Umbilical cord (tissue), 2 donors: ENCODE measurements around the gene COLEC11. TPM values are rescaled to one million over a fixed set of nuclear protein-coding genes. Genes with fewer than 3 reads are reported as not detected.
"Not testable (repeated sequence)": the region's sequence is repeated elsewhere in the genome, so short reads cannot be mapped to it uniquely, and the experiment has no call there.

Experiments used
- DNase-seq: peaks from one replicate; pipeline ENCODE4 v3.0.0-alpha.2; 2015; ENCODE audit warnings: low spot score
- total RNA-seq: library from RNA; depleted of rRNA; stranded (reverse); fragments of >200 nt; gene quantifications from one replicate; pipeline ENCODE4 v1.2.3, GENCODE V29; 2014; ENCODE audit warnings: low replicate concordance; ENCODE audit not compliant: insufficient read depth

Gene COLEC11
- total RNA-seq, 1 donor from 2014 or later = not detected

DNA sequence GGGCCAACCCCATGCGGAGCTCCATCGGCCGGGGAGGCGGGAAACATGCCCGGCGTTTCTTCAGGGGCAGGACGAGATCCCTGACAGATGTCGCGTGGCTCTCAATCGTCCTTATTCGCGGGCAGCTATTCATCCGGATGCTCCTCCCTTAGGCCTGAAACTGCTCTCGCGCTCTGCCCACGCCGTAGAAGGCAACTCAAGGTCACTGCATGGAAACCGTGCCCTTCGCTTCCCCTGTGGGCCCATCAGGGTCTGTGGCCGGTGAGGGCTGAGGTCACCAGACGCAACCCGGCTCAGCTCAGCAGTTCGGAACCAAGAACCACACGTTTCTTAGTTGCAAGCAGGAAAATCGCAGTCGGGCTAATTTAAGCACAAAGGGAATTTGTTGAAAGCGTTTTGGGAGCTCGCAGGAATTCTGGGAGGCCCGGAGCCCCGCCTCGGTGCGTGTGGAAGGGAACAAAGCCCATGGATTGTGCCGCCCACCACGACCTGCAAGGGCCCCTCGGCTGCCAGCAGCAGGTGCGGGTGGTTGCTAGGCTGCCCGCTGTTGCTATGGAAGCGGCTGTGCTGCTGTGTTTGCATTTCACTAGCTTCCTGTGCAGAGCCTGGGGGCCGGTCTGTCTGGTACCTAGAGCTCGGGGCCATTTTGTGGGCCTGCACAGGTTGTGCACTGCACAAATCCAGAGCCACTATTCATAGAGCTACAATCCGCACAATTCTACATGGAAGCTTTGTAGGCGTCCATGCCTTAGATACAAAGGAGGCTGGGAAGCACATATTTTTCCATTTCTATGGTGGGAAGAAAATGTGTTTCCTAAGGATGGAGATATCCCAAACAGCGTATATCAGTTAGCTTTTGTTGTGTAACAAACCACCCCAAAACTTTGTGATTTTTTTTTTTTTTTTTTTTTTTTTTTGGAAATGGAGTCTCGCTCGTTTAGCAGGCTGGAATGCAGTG, 57.1 kb downstream of the COLEC11 start:
- peak; percentile 54 for DNase-seq

DNA sequence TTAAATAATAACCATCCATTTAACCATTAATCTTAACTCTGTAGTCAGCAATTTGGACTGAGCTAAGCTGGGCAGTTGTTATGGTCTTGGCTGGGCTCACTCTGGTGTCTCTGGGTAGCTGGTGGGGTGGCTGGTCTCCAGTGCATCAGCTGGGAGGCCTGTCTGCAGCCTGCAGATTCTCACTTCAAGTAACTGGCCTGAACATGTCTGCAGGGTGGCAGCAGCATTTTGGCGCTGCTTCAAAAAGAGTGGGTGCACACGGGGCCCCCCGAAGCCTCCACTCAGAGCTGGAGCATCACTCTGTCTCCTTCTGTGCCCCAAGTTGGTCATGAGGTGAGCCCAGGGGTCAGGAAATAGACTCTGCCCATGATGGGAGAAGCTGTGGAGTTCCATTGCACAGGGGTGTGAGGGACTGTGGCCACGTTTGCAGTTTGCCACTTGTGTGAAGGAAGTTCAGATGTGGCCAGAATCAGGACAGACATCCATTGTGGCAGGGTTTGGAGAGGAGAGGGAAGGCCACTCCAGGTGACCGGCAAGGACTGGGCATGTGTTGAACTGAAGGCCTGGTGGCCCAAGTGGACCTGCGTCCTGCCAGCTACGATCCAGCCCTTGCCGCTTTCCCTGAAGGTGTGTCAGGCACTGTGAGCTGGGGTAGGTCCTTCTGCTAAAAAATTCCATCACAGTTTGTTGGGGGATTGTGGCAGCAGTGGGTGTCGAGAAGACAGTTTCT, 58.1 kb downstream of the COLEC11 start:
- DNase-seq = no peak

DNA sequence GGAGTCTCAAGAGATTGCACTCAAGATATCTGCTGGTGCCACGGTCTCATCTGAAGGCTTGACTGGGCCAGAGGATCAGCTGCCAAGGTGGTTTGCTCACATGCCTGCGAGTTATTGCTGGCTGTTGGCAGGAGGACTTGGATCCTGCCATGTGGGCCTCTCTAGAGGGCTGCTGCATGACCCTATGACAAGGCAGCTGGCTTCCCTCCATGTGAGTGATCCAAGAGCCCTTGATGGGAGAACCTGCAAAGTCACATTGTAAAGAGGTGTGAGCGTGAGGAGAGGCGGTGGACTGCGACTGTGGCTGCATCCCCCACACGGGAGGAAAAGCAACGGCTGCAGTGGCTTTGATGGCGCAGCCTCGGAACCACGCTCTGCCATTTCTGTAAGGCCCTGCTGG, 59.1 kb downstream of the COLEC11 start:
- DNase-seq = no peak

DNA sequence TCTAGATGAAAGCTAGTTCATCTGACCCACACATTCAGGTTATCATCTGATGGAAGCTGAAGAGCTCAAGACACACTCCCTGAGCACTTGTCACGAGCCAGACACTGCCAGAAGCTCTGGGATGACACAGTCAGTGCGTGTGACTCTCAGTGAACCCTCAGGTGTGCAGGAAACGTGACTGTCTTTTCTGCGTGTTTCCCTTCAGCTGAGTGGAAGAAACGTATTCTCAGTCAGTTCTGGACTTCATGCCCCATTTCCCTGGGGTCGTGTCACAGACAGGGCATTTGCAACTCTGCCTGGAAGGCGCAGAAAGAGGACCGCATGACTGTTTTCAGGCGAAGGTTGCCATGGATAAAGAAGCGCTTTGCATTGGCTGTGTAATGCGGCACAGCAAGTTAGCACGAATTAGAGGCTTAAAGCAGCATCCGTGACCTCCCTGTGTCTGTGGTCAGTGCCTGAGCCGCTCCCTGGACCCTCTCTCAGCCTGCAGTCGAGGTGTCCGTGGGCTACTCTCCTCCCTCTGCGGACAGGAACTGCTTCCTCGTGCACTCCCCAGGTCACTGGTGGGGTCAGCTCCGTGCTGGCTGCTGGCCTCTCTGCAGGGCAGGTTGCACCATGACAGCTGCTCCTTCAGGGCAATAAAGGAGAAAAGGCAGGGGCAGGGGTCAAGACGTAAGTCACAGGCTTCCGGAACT, 59.8 kb downstream of the COLEC11 start:
- DNase-seq = no peak

DNA sequence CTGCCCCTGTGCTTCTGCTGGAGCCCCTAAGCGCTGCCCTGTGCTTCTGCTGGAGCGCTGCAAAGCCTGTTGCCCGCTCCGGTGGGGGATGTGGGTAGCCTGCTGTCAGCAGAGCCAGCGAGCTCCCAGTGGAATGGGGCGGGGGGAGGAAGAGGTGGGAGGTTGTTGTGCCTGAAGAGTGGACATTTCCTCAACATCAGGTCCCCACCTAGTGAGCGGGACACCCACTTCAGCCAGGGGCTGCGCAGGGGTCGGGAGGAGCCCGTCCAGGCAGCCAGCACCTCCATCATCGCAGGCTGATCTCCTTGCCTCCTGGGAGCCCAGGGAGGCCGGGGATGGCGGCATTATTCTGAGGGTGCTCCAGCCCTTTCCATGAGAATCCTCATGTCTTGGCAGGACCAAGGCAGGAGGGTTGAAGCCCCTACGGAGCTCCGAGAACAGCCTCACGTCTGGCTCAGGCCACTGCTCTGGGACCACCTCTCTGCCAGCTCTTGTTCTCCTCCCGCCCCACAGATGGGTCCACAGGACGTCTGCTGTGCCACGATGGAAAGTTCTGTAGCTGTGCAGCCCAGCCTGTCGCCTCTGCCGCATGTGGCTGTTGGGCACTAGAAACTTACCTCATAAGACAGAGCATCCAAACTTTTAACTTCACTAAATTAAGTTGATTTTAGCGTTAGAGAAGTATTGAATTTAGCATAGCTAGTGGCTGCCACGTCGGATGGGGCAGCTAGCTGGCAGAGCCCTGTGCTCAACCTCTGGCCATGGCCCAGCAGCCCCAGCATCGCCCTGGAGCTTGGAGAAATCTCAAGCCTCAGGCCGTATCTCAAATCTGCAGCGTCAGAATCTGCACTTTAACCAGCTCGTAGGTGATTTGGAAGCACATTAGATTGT, 61.2 kb downstream of the COLEC11 start:
- DNase-seq = no peak

DNA sequence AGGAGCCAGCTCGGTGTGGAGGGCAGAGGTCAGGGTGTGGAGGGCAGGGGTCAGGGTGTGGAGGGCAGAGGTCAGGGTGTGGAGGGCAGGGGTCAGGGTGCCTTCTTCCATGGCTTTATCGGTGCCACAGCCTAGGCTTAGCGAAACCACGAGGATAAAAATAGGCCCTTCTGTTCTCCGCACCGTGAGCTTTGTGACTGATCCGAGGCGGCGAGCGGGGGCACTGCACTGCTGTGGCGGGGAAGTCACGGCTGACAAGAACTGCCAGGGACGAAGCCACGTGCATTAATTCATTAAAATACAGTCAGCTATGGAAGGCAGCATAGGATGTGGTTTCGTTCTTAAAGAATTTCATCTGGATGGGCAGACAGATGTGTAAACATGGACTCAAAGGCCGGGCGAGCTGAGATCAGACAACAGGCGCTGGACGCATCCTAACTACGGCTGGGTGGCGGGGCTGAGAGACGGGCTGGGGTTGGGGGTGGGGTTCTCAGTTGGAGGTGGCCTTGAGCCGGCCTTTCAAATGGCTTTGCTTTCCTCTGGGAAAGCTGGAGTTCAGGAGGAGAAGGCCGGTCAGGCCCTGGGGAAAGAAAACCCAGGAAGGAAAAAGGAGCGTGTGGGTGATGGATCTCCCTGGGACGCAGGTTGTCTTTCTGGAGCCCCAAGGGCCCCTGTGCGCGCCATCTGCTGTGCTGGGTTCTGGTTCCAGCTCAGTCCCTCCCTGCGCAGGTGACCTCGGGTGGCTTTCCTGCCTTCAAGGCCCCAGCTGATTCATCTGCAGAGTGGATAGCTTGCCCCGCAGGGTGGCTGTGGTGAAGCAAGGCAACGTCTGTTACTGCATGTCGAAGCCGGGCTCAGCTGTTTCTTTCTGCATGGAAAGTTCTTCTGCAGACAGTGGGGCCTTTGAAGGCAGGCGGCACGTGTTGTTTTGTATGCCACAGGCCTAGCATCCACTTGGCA, 62.1 kb downstream of the COLEC11 start:
- DNase-seq = no peak

DNA sequence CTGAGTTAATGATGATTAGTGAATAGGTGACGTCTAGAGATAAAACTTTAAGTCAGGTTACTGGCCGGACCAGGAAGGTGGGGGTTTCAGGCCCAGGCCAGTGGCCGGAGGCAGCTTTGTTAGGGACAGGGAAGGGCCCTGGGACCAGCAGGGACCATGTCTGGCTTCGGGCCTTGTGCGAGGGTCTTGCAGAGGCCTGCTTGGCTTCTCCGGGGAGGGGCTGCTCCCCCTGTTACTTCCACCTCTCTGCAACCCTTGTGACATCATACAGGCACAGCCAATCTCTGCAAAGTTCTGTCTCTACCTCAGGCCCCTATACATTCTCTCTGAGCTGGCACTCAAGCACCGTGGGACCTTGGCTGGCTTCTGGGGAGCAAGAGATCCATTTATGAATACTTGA, 63.0 kb downstream of the COLEC11 start, which contains the start of gene ALLC:
Gene ALLC, plus strand, starts transcription at position 320 of the 400 bp plus-strand sequence. CDS start 12,958 bp downstream, outside the sequence.
- no peak for DNase-seq

DNA sequence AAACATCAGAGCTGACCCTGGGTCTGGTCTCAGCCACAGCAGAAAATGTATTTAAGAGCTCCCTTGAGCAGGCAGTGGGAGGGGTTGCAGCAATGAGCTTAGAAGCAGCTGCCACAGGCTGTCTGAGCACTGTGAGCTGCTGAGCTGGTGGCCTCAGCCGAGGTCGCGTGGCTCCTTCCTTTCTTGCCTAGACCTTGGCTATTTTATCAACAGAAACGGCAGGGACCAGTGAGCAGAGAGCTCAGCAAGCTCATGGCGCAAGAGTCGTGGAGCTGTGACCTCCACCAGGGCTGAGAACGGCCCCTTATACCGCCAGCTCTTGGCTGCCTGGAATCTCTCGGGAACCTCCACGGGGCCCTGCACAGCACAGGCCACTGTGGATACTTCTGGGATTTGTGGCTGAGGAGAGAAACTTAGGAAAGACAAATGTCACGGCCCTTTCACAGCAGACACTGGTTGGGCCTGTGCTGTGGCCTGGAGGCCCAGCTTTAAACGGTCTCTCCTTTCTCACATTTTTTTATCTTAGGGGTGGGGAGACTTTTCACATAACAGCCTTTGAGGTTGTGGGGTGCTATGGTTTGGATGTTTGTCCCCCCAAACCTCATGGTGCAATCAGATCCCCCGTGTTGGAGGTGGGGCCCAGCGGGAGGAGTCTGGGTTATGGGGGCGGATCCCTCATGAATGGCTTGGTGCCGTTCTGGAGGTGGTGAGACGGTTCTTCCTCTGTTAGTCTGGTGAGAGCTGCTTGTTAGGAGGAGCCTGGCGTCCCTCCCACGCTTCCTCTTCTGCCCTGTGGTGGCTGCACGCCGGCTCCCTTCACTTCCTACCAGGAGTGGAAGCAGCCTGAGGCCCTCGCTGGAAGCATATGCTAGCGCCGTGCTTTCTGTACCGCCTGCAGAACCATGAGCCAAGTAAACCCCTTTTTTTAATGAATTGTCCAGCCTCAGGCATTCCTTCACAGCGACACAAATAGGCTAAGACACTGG, 64.8 kb downstream of the COLEC11 start:
- DNase-seq = peak; percentile 54

DNA sequence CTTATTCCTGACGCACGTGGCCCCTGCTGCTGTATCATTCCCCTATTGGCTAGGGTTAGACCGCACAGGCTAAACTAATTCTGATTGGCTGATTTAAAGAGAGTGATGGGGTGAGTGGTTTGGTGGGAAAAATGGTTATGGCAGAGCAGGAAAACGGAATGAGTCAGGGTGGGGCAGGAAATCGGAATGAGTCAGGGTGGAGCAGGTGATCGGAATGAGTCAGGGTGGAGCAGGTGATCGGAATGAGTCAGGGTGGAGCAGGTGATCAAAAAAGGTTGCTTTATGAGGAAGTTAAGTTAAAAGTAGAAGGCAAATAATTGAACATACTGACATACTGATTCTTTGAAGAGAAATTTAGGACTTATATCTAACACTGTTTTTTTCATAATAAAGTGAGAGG, 65.7 kb downstream of the COLEC11 start:
- DNase-seq = not testable (repeated sequence)

DNA sequence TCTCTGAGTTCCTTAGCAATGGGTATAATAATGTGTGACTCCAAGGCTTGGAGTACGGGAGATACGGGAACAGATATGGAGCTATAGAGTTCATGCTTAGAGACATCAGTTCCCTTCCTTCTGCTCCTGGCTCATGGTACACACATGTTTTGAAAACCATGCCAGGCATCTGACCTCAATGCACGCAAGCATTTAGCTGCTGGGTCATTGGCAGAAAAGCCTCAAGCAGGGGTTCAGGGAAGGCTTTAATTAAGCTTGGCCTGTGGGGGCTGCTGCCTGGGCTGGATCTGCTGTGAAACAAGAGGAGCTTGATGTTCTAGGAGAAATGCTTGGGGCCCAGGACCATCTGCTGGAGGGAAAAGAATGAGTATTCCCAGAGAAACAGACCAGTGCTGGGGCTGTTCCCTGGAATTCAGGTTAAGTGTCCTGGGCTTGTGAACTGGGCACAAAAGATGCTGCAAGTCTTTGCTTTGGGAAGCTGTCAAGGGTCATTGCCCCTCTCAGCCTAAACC, 66.3 kb downstream of the COLEC11 start:
- DNase-seq = no peak

DNA sequence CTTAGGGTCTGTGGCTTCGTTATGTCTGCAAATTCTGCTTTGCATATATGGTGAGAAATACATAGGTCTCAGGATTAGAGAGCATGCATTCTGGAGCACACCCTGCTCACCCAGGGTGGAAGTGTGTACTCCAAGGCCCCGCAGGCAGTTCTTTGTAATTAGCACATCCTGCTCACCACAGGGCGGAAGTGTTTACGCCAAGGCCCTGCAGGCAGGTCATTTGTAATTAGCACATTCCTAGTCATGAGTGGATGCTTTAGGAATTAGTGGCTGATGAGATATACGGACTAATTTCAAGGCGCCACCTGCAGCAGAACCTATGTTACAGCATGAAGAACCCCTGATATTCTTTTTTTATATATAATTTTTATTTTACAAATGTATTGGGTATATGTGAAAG, 67.3 kb downstream of the COLEC11 start:
- no peak for DNase-seq

DNA sequence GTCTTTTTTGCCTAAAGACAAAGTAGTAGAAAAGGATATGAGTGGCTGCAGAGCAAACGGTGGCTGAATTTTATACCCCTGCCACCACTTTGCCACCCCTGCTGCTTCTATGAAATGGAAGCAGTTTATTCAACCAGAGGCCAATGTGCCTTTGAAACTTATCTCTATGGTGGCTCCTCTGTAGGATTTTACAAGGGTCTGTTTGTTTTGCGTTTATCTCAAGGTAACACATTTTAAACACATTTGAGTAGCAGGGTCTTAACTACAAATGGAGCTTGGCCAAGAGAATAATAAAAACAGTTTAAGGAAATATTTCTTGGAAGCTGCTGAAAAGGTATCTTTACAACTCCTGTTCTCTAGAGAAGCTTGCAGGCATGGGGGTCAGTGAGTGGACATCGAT, 69.2 kb downstream of the COLEC11 start:
- DNase-seq = no peak

DNA sequence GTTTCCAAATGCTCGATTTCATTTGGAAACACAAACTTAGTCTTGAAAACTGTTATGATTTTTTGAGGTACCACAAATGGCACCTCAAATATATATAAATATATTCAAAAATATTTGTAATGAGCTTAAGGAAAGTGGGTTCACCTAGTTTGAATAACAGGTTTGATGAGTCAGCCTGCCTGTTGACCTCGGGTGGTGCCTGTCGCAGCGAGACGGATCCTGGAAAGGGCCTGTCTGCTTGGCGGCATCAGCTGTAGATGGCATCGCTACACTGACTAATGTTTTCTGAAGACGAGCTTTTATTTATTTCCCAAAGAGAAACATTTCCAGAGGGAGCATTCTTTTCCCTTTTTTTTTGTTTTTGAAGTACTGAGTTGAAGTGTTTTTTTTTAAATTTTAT, 70.0 kb downstream of the COLEC11 start:
- no peak for DNase-seq

DNA sequence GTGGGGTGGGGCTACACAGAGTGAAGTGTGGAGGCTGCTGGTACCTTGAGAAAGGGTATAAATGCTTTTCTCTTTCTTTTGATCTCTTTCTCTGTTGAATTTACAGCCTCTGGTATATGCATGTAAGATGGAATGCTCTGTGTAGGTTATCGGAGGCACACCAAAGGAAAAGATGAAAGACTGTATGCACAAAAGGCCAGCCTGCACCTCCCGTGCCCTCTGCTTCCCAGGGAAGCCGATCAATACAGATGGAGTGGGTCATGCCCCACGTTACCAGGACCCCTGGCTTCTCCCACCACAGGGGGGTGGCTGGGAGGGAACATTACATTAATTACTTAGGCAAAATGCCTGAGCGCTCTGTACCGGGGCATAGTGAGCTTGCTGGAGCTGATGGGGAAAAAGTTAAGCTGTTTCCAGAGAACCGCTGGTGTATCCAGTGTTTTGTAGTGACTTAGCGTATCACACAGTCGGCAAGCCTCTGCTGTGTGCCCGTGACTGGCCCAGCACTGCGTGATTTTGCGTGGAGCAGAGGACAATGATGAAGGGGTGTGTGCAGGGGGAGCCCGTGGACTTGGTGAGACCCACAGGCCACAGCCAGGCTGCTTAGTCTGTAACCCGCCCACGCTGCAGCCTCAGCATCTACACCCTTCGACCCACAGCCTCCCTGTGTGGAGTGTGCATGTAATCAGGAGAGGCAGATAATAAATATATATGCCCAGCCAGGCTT, 71.1 kb downstream of the COLEC11 start:
- DNase-seq = no peak

DNA sequence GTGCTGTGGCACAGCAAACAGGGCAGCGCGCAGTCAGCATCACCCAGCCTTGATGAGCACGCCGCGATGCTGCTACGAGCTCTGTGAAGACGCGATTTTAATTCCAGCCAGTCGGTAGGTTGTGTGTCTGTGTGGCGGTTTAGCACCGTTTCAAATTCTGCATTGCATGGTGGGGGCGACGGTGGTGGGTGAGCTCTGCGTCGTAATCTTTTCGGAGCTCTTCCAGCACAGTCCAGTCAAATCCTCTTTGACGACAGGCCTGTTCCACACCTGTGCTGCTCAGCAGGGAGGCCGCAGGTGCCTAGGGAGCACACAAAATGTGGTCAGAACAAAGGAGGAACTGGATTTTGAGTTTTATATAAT, 71.7 kb downstream of the COLEC11 start:
- DNase-seq = no peak

DNA sequence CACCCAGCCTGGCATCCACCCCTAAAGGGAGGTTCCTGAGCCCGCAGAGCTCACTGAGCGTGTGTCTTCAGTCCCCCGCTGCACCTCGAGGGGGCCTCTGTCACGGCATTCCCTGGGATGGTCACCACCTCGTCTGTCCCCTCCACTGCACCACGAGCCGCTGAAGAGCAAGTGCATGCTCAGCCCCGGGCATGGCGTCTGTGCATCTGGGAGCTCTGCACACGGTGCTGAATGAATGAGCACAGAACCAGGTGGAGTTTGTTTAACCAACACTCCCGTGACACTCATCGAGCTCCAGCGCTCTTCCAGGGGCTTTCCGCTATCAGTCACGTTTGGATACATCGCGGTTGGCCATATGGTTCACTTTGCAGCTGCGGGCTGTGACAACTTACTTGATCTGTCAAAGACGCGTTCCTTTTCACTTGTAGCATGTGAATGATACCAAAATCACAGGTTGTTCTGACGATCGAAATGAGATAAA, 72.3 kb downstream of the COLEC11 start:
- no peak for DNase-seq

DNA sequence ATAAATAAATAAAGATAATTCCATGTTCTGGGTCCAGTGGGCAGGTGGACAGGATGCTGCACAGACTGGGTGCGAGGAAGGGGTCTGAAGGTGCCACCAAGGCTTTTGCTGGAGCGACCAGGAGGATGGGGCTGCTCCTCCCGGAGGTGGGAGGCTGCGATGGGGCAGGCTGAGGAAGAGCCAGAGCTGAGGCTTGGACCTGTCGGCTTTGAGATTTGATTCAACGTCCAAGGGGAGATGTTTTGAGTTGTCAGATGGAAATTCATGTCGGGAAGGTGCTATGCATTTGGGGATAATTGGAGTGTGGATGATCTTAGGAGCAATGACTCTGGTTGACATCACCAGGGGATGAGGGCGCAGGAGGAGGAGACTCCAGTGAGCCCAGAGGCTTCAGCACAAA, 74.7 kb downstream of the COLEC11 start:
- DNase-seq = no peak

DNA sequence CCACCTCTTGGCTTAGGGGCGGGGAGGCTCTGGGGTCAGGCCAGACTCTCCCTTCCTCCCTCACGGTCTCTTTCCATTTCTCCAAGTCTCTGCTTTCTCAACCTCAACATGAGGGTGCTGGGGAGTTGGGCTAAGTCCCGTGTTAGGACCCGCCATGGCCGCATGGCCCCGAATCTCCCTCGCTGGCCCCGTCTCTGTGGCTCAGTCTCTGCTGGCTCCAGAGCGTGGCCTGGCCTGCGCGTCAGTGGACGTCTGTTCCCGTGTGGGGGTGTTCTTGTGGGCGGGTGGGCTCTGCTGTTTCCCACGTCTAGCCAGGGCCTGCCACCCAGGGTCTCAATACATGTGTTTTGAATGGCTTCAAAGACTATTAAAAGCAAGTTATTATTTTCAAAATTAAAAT, 75.5 kb downstream of the COLEC11 start:
- no peak for DNase-seq
